Uterus (tissue), 4 donors: ENCODE measurements around the gene UBR2. TPM values are rescaled to one million over a fixed set of nuclear protein-coding genes. Genes with fewer than 3 reads are reported as not detected.
A peak's percentile ranks its signal among the peaks of the same experiment; 100 is the strongest.

ENCODE experiments used
- DNase-seq, 2 donors: peaks; one replicate each; pipeline ENCODE4 v3.0.0-alpha.2; 2019 to 2020
- H3K27ac ChIP-seq, 2 donors: fragments of 200-600 bp; sonication (generic); 1 replicate in 1 of 2; 2 replicates in 1 of 2; pipeline ENCODE4 v1.5.1; 2016 to 2018
- H3K27me3 ChIP-seq, 2 donors: fragments of 200-600 bp; sonication (generic); one replicate each; pipeline ENCODE4 v1.5.1; 2018 to 2019; ENCODE audit warnings: control low read depth in 1 of 2
- H3K36me3 ChIP-seq, 2 donors: fragments of 200-600 bp; sonication (generic); one replicate each; pipeline ENCODE4 v1.5.1; 2019; ENCODE audit warnings: control low read depth in 1 of 2
- H3K4me1 ChIP-seq, 2 donors: fragments of 200-600 bp; sonication (generic); one replicate each; pipeline ENCODE4 v1.5.1; 2018 to 2019; ENCODE audit warnings: control low read depth in 1 of 2
- H3K4me3 ChIP-seq, 2 donors: fragments of 200-600 bp; sonication (generic); 1 replicate in 1 of 2; 2 replicates in 1 of 2; pipeline ENCODE4 v1.5.1; 2018 to 2019; ENCODE audit warnings: mild to moderate bottlenecking in 1 of 2
- H3K9me3 ChIP-seq, 2 donors: fragments of 200-600 bp; sonication (generic); one replicate each; pipeline ENCODE4 v1.5.1; 2019; ENCODE audit warnings: control low read depth in 1 of 2
- POLR2A ChIP-seq, 2 donors: fragments of 450-650 bp; IDR thresholded peaks; one replicate each; pipeline ENCODE4 v1.6.1; 2016; ENCODE audit warnings: antibody characterized with exemption in 2 of 2, mild to moderate bottlenecking in 1 of 2, moderate library complexity in 1 of 2
- intact Hi-C: fragments of 100-400 bp; cut with DNase I; formaldehyde crosslinking; loops from one replicate; pipeline ENCODE4 v1.15.1; 2023; ENCODE audit warnings: low total_unique reads
- total RNA-seq, 4 donors: library from RNA; depleted of rRNA in 3 of 4; stranded (reverse); fragments of >200 nt in 3 of 4; gene quantifications; one replicate each; pipeline versions ENCODE4 v1.1.0 to v1.2.4, GENCODE V29; 2014 to 2023
- TF ChIP-seq, protein P1 (sequence below), 4 experiments: fragments of 200-600 bp in 2 of 4; fragments of 450-650 bp in 2 of 4; sonication (generic) in 2 of 4; IDR thresholded peaks; one replicate each; pipeline ENCODE4 v1.5.1; 2016 to 2019; ENCODE audit warnings: antibody characterized with exemption in 4 of 4, mild to moderate bottlenecking in 2 of 4, moderate library complexity in 1 of 4
- donor health status: DM: yes; HTN: yes; CAD: no.

The UBR2 gene
- total RNA-seq, 4 donors from 2014 or later: 13.2 to 44.2 (median 29.5) TPM

DNA sequence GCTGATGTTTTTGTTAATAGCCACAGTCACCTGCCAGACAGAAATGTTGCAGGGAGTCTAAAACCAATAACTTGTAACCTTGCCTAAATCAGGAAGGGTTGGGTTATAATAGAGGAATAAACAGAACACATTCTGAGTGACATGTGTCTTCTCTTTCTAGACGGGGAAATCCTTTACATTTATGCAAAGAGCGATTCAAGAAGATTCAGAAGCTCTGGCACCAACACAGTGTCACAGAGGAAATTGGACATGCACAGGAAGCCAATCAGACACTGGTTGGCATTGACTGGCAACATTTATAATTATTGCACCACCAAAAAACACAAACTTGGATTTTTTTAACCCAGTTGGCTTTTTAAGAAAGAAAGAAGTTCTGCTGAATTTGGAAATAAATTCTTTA, 127.0 kb downstream of the UBR2 start:
- H3K9me3 ChIP-seq: no peaks in the 10 kb centered on the region
- intact Hi-C loops: no loop called here
- H3K27me3 ChIP-seq: no peaks in the 10 kb centered on the region
- DNase-seq: no peak
- H3K36me3 ChIP-seq: no peaks in the 10 kb centered on the region
- no peak overlapping the region for H3K4me3 ChIP-seq
- no peaks in the 10 kb centered on the region for H3K4me1 ChIP-seq
- TF ChIP-seq, protein P1, sequence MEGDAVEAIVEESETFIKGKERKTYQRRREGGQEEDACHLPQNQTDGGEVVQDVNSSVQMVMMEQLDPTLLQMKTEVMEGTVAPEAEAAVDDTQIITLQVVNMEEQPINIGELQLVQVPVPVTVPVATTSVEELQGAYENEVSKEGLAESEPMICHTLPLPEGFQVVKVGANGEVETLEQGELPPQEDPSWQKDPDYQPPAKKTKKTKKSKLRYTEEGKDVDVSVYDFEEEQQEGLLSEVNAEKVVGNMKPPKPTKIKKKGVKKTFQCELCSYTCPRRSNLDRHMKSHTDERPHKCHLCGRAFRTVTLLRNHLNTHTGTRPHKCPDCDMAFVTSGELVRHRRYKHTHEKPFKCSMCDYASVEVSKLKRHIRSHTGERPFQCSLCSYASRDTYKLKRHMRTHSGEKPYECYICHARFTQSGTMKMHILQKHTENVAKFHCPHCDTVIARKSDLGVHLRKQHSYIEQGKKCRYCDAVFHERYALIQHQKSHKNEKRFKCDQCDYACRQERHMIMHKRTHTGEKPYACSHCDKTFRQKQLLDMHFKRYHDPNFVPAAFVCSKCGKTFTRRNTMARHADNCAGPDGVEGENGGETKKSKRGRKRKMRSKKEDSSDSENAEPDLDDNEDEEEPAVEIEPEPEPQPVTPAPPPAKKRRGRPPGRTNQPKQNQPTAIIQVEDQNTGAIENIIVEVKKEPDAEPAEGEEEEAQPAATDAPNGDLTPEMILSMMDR (IDR thresholded peaks at IDR 0.05): no peak
- no peak for TF ChIP-seq POLR2A (IDR thresholded peaks at IDR 0.05)
- peak overlapping the region in 1 of 2 donors; percentile 81 for H3K27ac ChIP-seq

DNA sequence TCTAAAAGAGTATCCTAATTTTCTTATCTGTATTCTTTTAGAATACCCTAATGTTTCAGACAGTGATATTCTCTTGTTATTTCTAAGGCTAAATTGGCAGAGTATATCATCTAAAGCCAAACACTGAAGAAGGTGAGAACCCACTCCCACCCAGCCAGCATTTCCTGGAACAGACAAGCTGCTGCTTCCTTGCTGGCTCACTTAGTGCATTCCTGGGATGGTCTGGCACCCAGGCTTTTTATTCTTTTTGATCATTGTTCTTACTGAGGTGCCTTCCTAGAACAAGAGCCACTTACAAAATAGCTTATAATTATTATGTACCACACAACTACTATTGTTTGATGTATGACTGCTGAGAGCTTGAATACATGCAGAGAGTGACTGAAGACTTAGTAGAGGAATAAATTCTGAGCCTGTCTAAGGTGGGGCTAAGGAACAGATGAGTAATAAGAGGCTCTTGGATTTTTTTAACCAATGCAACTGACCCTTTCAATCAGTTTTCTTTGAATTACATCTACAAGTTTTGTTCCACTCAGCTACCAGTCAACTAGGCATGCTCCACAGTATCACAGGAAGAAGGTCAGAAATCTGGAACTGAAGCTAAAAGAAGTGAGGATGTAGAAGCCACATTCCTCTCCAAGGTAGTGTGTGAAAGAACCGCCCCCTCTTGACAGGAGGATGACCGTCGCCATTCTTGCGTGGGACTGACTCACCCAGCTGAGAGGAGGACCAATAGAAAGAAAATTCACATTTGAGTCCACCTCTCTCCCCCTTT, 128.5 kb downstream of the UBR2 start:
- H3K27me3 ChIP-seq: no peaks in the 10 kb centered on the region
- H3K4me3 ChIP-seq: no peak overlapping the region
- no peaks in the 10 kb centered on the region for H3K4me1 ChIP-seq
- H3K36me3 ChIP-seq: no peaks in the 10 kb centered on the region
- TF ChIP-seq, protein P1 (IDR thresholded peaks at IDR 0.05): no peak
- no peak for TF ChIP-seq POLR2A (IDR thresholded peaks at IDR 0.05)
- DNase-seq: no peak
- H3K27ac ChIP-seq: peak overlapping the region; percentile 46 to 81
- no peaks in the 10 kb centered on the region for H3K9me3 ChIP-seq
- intact Hi-C loops: no loop called here

DNA sequence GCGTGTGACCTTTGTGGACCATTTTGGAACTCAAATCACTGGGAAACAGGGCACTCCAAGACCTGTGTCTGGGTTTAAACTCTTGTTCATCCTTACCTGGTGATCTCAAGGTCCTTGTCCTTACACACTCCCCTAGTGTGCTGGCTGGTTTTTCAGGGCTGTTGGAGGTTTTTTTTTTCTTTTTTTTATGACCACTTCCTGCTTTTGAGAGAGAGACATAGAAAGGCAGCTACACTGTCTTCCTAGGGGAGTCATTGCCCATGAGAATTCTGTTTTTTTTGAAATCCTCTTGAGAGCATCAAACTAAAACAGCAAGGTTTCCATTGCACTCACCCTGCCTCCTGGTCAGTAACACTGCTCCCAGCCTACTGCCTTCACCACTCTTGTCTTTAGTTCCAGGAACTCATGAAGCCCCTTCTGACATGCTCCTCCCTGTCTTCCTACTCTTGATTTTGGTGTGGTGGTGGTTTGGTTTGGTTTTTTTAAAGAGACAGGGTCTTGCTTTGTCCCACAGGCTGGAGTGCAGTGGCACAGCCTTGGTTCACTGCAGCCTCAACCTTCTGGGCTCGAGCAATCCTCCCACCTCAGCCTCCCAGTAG, 130.0 kb downstream of the UBR2 start:
- TF ChIP-seq, protein P1 (IDR thresholded peaks at IDR 0.05): no peak
- H3K9me3 ChIP-seq: no peaks in the 10 kb centered on the region
- no peaks in the 10 kb centered on the region for H3K36me3 ChIP-seq
- peak overlapping the region; percentile 46 to 81 for H3K27ac ChIP-seq
- intact Hi-C loops: no loop called here
- DNase-seq: no peak
- no peak overlapping the region for H3K4me3 ChIP-seq
- H3K27me3 ChIP-seq: no peaks in the 10 kb centered on the region
- no peaks in the 10 kb centered on the region for H3K4me1 ChIP-seq

DNA sequence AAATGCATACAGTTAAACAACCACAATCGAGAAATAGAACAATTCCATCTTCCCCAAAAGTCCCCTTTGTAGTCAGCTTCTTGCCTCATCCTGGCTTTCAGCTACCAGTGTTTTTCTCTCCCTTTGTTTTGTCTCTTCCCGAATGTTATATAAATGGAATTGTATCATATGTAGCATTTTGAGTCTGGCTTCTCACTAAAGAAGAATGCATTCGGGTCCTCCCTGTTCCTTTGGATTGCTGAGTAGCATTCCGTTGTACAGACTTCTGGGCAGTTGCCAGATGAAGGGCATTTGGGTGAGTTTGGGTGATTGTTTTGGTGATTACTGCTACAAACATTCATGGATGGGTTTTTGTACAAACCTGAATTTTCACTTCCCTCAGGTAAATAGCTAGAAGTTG, 130.8 kb downstream of the UBR2 start:
- no peak overlapping the region for H3K4me3 ChIP-seq
- H3K4me1 ChIP-seq: no peaks in the 10 kb centered on the region
- H3K27me3 ChIP-seq: no peaks in the 10 kb centered on the region
- TF ChIP-seq, protein P1 (IDR thresholded peaks at IDR 0.05): no peak
- no peak for TF ChIP-seq POLR2A (IDR thresholded peaks at IDR 0.05)
- intact Hi-C loops: no loop called here
- no peaks in the 10 kb centered on the region for H3K9me3 ChIP-seq
- H3K36me3 ChIP-seq: no peaks in the 10 kb centered on the region
- DNase-seq: peak in 1 of 2 donors; percentile 30
- peak overlapping the region; percentile 46 to 81 for H3K27ac ChIP-seq

DNA sequence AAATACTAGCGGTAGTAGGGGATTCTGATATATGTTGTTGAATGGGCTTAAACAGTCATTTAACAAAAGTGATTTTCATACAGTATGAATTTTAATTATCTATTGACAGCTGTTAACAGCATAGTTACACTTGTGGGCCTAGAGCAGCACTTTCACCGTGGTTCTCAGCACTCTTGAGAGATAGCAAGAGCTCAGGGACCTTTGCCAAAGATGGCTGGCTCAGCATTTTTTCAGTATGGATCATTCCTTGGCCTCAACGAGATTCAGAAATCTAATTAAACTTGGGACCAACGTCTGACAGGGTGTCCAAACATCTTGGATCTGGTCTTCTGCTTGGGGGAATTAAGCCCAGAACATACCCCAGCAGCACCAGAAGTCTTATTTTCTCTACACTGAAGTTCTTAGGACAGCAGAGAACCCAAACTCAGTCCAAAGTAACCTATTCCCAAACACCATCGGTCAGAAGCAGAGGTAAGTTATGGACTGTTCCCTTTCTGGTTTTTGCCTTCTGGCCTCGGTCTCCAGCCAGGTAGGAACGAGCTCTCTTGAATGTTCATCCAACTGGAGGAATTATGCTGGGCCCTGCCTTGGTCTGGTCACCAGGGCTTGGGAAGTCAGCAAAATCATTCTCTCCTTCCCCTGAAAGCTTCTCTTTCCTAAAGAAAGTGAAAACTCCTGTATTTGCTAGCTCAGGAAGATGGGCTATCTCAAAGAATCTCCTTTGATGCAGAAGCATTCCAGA, 132.9 kb downstream of the UBR2 start:
- Histone ChIP-seq H3K4me1 (no peaks in the 10 kb centered on the region), H3K4me3 (no peak overlapping the region), H3K9me3 (no peaks in the 10 kb centered on the region), H3K27ac (peak overlapping the region; percentile 14 to 81), H3K36me3 (no peaks in the 10 kb centered on the region), H3K27me3 (no peaks in the 10 kb centered on the region)
- peak; percentile 44 to 51 for DNase-seq
- TF ChIP-seq POLR2A (IDR thresholded peaks at IDR 0.05): no peak
- TF ChIP-seq, protein P1 (IDR thresholded peaks at IDR 0.05): no peak
- intact Hi-C loops: no loop called here
